ENCODE measurements around the gene KDELR3.

DNA sequence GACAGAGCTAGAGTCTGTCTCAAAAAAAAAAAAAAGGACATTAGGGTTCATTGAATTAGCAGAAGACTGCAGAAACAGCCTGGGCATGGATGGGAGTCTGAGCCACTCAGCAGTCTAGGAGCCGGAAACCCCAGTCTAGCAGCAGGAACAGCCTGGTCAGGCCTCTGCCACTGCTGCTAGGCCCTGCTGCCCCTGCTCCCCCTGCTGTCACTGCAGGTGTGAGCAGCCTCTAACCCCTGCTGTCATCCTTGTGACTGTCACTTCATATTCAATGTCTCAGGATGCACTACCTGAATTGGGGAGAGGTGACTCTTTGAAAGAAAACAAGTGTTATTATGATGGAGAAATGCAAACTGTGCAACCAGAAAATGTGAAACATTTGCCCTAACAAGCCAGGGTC is 45.2 kb downstream of the KDELR3 start:
- no peak for TF ChIP-seq POLR2AphosphoS5 (IDR thresholded peaks at IDR 0.05; ENCODE audit: low read depth)
- TF ChIP-seq, protein P1, sequence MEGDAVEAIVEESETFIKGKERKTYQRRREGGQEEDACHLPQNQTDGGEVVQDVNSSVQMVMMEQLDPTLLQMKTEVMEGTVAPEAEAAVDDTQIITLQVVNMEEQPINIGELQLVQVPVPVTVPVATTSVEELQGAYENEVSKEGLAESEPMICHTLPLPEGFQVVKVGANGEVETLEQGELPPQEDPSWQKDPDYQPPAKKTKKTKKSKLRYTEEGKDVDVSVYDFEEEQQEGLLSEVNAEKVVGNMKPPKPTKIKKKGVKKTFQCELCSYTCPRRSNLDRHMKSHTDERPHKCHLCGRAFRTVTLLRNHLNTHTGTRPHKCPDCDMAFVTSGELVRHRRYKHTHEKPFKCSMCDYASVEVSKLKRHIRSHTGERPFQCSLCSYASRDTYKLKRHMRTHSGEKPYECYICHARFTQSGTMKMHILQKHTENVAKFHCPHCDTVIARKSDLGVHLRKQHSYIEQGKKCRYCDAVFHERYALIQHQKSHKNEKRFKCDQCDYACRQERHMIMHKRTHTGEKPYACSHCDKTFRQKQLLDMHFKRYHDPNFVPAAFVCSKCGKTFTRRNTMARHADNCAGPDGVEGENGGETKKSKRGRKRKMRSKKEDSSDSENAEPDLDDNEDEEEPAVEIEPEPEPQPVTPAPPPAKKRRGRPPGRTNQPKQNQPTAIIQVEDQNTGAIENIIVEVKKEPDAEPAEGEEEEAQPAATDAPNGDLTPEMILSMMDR (conservative IDR thresholded peaks at IDR 0.05; ENCODE audit: low read depth in 2 of 2), result peak; percentile 49 to 65
- TF ChIP-seq, protein P2, sequence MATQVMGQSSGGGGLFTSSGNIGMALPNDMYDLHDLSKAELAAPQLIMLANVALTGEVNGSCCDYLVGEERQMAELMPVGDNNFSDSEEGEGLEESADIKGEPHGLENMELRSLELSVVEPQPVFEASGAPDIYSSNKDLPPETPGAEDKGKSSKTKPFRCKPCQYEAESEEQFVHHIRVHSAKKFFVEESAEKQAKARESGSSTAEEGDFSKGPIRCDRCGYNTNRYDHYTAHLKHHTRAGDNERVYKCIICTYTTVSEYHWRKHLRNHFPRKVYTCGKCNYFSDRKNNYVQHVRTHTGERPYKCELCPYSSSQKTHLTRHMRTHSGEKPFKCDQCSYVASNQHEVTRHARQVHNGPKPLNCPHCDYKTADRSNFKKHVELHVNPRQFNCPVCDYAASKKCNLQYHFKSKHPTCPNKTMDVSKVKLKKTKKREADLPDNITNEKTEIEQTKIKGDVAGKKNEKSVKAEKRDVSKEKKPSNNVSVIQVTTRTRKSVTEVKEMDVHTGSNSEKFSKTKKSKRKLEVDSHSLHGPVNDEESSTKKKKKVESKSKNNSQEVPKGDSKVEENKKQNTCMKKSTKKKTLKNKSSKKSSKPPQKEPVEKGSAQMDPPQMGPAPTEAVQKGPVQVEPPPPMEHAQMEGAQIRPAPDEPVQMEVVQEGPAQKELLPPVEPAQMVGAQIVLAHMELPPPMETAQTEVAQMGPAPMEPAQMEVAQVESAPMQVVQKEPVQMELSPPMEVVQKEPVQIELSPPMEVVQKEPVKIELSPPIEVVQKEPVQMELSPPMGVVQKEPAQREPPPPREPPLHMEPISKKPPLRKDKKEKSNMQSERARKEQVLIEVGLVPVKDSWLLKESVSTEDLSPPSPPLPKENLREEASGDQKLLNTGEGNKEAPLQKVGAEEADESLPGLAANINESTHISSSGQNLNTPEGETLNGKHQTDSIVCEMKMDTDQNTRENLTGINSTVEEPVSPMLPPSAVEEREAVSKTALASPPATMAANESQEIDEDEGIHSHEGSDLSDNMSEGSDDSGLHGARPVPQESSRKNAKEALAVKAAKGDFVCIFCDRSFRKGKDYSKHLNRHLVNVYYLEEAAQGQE (IDR thresholded peaks at IDR 0.05; ENCODE audit: unreplicated experiment), result no peak
- no peak for TF ChIP-seq EZH2 (IDR thresholded peaks at IDR 0.05; ENCODE audit: low read depth, unreplicated experiment)
- no peak for TF ChIP-seq JUNB (IDR thresholded peaks at IDR 0.05; ENCODE audit: unreplicated experiment)
- no peak for TF ChIP-seq EZH2phosphoT487 (IDR thresholded peaks at IDR 0.05; ENCODE audit: unreplicated experiment)
- no peak for TF ChIP-seq CREB1 (CRISPR knock-in tag; IDR thresholded peaks at IDR 0.05; ENCODE audit: low read depth)
- TF ChIP-seq NANOG (IDR thresholded peaks at IDR 0.05; ENCODE audit: borderline replicate concordance), result peak; percentile 19; the same call in 1 of the 2 replicates
- TF ChIP-seq STAT1 (IDR thresholded peaks at IDR 0.05; ENCODE audit: unreplicated experiment), result no peak
- TF ChIP-seq, protein P3, sequence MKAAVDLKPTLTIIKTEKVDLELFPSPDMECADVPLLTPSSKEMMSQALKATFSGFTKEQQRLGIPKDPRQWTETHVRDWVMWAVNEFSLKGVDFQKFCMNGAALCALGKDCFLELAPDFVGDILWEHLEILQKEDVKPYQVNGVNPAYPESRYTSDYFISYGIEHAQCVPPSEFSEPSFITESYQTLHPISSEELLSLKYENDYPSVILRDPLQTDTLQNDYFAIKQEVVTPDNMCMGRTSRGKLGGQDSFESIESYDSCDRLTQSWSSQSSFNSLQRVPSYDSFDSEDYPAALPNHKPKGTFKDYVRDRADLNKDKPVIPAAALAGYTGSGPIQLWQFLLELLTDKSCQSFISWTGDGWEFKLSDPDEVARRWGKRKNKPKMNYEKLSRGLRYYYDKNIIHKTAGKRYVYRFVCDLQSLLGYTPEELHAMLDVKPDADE (IDR thresholded peaks at IDR 0.05), result no peak
- TF ChIP-seq ZNF331 (CRISPR knock-in tag; IDR thresholded peaks at IDR 0.05; ENCODE audit: low read depth), result no peak
- TF ChIP-seq, protein P4, sequence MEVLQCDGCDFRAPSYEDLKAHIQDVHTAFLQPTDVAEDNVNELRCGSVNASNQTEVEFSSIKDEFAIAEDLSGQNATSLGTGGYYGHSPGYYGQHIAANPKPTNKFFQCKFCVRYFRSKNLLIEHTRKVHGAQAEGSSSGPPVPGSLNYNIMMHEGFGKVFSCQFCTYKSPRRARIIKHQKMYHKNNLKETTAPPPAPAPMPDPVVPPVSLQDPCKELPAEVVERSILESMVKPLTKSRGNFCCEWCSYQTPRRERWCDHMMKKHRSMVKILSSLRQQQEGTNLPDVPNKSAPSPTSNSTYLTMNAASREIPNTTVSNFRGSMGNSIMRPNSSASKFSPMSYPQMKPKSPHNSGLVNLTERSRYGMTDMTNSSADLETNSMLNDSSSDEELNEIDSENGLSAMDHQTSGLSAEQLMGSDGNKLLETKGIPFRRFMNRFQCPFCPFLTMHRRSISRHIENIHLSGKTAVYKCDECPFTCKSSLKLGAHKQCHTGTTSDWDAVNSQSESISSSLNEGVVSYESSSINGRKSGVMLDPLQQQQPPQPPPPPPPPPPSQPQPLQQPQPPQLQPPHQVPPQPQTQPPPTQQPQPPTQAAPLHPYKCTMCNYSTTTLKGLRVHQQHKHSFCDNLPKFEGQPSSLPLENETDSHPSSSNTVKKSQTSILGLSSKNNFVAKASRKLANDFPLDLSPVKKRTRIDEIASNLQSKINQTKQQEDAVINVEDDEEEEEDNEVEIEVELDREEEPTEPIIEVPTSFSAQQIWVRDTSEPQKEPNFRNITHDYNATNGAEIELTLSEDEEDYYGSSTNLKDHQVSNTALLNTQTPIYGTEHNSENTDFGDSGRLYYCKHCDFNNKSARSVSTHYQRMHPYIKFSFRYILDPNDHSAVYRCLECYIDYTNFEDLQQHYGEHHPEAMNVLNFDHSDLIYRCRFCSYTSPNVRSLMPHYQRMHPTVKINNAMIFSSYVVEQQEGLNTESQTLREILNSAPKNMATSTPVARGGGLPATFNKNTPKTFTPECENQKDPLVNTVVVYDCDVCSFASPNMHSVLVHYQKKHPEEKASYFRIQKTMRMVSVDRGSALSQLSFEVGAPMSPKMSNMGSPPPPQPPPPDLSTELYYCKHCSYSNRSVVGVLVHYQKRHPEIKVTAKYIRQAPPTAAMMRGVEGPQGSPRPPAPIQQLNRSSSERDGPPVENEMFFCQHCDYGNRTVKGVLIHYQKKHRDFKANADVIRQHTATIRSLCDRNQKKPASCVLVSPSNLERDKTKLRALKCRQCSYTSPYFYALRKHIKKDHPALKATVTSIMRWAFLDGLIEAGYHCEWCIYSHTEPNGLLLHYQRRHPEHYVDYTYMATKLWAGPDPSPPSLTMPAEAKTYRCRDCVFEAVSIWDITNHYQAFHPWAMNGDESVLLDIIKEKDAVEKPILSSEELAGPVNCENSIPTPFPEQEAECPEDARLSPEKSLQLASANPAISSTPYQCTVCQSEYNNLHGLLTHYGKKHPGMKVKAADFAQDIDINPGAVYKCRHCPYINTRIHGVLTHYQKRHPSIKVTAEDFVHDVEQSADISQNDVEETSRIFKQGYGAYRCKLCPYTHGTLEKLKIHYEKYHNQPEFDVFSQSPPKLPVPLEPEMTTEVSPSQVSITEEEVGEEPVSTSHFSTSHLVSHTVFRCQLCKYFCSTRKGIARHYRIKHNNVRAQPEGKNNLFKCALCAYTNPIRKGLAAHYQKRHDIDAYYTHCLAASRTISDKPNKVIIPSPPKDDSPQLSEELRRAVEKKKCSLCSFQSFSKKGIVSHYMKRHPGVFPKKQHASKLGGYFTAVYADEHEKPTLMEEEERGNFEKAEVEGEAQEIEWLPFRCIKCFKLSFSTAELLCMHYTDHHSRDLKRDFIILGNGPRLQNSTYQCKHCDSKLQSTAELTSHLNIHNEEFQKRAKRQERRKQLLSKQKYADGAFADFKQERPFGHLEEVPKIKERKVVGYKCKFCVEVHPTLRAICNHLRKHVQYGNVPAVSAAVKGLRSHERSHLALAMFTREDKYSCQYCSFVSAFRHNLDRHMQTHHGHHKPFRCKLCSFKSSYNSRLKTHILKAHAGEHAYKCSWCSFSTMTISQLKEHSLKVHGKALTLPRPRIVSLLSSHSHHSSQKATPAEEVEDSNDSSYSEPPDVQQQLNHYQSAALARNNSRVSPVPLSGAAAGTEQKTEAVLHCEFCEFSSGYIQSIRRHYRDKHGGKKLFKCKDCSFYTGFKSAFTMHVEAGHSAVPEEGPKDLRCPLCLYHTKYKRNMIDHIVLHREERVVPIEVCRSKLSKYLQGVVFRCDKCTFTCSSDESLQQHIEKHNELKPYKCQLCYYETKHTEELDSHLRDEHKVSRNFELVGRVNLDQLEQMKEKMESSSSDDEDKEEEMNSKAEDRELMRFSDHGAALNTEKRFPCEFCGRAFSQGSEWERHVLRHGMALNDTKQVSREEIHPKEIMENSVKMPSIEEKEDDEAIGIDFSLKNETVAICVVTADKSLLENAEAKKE (CRISPR knock-in tag; IDR thresholded peaks at IDR 0.05), result no peak
- TF ChIP-seq ZNF114 (CRISPR knock-in tag; IDR thresholded peaks at IDR 0.05), result no peak
